HG02973 (cell line): Measurements from ENCODE around the gene GJB4.

Source experiments
- ATAC-seq: cut with Tn5 transposase; IDR thresholded peaks from one replicate; pipeline ENCODE4 v1.9.1; 2021; ENCODE audit warnings: moderate library complexity; ENCODE audit not compliant: unreplicated experiment

Gene GJB4

GRCh38 chr1:34777519-34778321, 18.2 kb downstream of the GJB4 start:
- ATAC-seq: no peak

GRCh38 chr1:34778381-34778780, 18.8 kb downstream of the GJB4 start:
- ATAC-seq: no peak

- no peak for ATAC-seq
These were observed 19.5 kb downstream of the GJB4 start for GRCh38 chr1:34779005-34779404.

DNA sequence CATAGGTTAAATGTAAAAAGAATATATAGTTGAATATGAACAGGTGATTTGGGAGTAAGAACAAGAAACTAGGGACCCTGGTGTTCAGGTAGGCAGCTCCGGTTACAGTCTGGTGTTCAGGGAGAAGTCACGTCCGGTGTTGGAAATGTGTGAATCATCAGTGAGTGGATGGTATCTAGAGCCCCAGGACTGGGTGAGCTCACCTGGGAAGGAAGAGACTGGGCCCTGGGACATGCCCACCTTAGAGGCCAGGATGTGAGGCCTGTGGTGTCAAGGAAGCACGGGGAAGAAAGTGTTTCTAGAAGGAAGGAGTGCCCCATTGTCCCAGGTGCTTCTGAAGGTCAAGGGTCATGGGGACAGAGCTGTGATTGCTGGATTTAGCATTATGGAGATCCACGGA, 20.0 kb downstream of the GJB4 start:
- no peak for ATAC-seq

GRCh38 chr1:34779962-34780361, 20.4 kb downstream of the GJB4 start:
- no peak for ATAC-seq

DNA sequence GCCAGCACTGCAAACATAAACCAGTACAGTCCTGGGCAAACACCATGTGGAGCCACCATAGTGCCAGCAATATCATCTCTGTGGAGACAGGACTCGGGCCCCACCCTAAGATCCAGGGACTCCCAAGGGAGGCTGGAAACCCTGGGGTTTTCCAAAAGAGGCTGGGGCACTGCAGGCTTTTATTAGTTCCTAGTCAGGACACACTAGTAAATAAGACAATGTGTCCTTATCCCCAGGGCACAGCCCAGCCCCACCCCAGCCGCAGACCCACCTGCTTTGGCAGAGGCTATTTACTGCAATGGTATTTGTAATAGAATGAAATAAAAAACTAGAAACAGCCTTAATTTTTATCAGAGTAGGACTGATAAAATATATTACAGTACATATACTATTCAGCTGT, 21.0 kb downstream of the GJB4 start:
- ATAC-seq: no peak

- ATAC-seq: no peak
These were observed 21.7 kb downstream of the GJB4 start, which contains the start of gene GJB3 for GRCh38 chr1:34781071-34781843. GJB3 (plus strand) TSS chr1:34781214; CDS start chr1:34784763, 3,549 bp downstream.

DNA sequence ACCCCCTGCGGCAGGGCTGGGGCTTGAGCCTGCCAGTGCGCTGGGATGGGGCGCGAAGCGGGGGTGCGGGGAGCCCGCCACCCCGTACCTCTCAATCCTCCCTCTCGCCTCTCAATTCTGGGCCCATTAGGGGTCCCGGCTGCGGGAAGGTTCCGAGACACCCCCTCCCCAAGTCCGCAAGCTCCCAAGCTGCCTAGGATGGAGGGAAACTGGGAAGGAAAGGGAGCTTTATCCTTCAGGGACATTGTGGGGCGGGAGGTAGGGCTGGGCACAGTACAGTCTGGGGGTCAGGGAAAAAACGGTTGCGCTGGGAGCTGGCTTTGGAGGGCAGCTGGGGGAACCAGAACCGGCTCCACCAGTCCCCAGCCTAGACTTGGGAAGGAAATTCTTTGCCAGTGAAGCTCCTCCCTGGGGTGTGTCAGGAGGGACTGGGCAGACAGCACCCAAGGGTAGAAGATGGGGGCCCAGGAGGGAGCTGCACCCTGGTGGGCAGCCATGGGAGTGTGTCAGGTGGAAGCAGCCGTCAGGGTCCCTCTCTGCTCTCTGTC, 22.4 kb downstream of the GJB4 start:
- ATAC-seq: no peak

DNA sequence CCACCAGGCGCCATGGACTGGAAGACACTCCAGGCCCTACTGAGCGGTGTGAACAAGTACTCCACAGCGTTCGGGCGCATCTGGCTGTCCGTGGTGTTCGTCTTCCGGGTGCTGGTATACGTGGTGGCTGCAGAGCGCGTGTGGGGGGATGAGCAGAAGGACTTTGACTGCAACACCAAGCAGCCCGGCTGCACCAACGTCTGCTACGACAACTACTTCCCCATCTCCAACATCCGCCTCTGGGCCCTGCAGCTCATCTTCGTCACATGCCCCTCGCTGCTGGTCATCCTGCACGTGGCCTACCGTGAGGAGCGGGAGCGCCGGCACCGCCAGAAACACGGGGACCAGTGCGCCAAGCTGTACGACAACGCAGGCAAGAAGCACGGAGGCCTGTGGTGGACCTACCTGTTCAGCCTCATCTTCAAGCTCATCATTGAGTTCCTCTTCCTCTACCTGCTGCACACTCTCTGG, 25.2 kb downstream of the GJB4 start:
- no peak for ATAC-seq

- ATAC-seq: no peak
These were observed 25.8 kb downstream of the GJB4 start for GRCh38 chr1:34785231-34785874.

GRCh38 chr1:34785875-34786470, 26.4 kb downstream of the GJB4 start:
- no peak for ATAC-seq

DNA sequence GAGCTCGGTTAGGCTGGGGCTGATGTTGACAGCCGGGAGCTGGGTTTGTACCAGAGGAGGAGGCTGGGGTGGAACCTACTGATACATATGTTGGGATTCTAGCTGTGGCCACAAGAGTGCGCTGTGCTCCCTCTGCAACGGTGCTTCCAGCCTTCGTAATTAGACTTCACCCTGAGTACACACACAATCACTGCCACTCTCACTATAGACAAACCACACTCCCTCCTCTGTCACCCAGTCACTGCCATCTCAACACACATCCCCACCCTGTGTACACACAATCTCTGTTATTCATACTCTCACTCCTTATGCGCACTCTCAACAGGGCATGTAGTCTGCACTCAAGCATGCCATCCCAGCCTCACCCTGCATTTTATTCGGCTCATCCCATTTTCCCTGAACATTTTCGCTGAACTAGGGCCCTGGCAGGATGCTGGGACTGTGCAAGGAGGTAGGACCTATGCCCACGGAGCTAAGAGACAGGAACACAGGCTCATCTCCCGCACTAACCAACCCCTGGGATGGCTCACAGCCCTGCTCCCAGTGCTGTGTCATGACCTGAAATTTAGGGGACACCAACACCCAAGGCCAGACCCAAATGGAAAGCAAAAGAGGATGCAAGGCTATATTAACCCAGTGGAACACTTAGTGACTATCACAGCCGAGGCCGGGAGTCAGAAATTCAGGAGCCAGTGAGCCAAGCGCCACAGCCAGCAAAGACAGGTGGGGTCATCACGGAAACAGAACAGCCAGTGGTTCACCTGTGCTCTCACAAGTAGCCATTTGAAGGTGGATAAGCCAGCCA, 27.2 kb downstream of the GJB4 start:
- ATAC-seq: no peak

DNA sequence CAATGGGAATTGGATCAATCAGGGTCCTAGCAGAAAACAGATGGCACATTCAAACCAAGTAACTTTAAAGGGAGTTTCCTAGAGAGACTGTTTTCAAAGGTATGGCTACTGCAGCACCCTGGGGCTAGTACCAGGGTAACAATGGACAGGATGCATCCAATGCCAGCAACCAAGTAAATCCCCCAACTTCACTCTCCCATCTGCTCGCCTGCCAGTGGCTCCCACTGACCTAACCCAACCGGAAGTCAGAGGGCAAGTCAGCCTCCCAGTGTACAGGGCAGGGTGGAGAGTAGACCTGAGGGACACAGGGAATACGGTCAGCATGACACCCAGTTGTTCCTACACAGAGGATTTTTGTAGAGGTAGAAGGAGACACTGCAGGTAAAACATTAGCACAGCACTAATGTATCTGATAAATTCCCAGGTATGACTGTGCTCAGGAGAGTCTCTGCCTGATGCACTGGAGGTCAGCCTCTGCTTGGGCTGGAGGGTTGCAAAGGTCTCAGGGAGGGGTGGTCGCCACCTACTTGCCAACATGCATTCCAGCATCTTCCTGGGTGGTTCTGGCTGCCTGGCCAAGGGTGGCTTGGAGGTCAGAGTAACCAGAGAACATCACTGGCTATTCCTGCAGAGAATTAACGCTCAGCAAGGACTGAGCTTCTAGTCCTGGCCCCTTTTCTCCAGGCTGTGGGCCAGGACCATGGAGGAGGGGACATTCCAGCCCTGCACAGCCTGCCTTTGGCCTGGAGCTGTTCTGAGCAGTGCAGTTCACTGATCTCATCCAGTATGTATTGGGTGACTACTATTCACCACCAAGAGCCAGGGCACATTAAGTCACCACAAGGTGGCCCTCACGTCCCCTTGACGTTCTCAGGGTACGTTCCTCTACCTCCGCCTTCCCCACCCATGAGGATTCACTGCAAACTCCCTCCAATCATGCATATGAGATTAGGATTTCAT, 28.2 kb downstream of the GJB4 start:
- ATAC-seq: no peak

GRCh38 chr1:34790985-34791384, 31.4 kb downstream of the GJB4 start:
- ATAC-seq: no peak

DNA sequence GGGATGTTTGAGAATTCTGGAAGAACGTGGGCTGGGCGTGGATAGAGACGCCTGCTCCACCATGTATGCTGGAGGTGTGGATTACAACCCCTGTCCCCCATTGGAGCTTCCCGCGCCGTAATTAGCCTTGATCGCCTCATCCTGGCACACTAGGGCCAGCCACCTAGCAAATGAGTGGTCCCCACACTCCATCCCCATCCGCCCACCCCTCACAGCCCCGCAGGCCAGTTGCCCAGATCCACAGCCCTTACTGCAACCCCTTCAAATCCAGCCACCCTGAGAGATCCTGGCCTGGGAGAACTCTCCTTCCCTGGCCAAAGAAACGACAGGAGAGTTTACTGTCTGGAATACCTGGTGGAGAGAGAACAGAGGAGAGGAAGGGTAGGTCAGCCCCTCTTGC, 32.9 kb downstream of the GJB4 start:
- no peak for ATAC-seq

- no peak for ATAC-seq
These were observed 33.6 kb downstream of the GJB4 start, which contains the start of gene GJA4 for GRCh38 chr1:34792868-34793727. GJA4 (plus strand) TSS chr1:34792999; CDS start chr1:34794214, 1,215 bp downstream.

DNA sequence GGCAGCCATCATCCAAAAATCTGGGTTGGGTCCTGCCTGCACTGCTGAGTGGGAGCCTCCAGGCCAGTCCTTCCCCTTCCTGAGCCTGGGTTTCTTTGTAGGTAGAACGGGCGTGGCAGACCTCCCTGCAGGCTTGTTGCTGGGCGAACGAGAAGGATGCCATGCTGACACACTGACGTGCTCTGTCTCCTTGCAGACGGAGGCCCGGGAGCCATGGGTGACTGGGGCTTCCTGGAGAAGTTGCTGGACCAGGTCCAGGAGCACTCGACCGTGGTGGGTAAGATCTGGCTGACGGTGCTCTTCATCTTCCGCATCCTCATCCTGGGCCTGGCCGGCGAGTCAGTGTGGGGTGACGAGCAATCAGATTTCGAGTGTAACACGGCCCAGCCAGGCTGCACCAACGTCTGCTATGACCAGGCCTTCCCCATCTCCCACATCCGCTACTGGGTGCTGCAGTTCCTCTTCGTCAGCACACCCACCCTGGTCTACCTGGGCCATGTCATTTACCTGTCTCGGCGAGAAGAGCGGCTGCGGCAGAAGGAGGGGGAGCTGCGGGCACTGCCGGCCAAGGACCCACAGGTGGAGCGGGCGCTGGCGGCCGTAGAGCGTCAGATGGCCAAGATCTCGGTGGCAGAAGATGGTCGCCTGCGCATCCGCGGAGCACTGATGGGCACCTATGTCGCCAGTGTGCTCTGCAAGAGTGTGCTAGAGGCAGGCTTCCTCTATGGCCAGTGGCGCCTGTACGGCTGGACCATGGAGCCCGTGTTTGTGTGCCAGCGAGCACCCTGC, 34.7 kb downstream of the GJB4 start:
- ATAC-seq: no peak
